Omental fat pad (tissue), 4 donors: ENCODE results near the gene GRID2IP. TPM values are rescaled to one million over a fixed set of nuclear protein-coding genes. Genes with fewer than 3 reads are reported as not detected.

Experiments
- ATAC-seq: fragments of 150-250 bp; one replicate; pipeline ENCODE4 v1.9.1; 2016; ENCODE audit warnings: mild to moderate bottlenecking, moderate library complexity; ENCODE audit not compliant: low FRiP score
- DNase-seq: peaks from one replicate; pipeline ENCODE4 v3.0.0-alpha.2; 2019; ENCODE audit warnings: low spot score
- total RNA-seq, 4 donors: library from RNA; depleted of rRNA; stranded (reverse); fragments of >200 nt; gene quantifications; one replicate each; pipeline ENCODE4 v1.1.0, GENCODE V29; 2016
- TF ChIP-seq, protein P1 (sequence below), 3 donors: fragments of 450-650 bp; IDR thresholded peaks; one replicate each; pipeline ENCODE4 v1.5.1; 2016 to 2017; ENCODE audit warnings: antibody characterized with exemption in 3 of 3, mild to moderate bottlenecking in 3 of 3, moderate library complexity in 2 of 3

GRID2IP gene
- total RNA-seq, 4 donors from 2014 or later = not detected

GRCh38 chr7:6556196-6556595 is 4.9 kb upstream of the GRID2IP start:
- ATAC-seq (no peak), DNase-seq (no peak)
- TF ChIP-seq, protein P1, sequence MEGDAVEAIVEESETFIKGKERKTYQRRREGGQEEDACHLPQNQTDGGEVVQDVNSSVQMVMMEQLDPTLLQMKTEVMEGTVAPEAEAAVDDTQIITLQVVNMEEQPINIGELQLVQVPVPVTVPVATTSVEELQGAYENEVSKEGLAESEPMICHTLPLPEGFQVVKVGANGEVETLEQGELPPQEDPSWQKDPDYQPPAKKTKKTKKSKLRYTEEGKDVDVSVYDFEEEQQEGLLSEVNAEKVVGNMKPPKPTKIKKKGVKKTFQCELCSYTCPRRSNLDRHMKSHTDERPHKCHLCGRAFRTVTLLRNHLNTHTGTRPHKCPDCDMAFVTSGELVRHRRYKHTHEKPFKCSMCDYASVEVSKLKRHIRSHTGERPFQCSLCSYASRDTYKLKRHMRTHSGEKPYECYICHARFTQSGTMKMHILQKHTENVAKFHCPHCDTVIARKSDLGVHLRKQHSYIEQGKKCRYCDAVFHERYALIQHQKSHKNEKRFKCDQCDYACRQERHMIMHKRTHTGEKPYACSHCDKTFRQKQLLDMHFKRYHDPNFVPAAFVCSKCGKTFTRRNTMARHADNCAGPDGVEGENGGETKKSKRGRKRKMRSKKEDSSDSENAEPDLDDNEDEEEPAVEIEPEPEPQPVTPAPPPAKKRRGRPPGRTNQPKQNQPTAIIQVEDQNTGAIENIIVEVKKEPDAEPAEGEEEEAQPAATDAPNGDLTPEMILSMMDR (IDR thresholded peaks at IDR 0.05) = no peak

DNA sequence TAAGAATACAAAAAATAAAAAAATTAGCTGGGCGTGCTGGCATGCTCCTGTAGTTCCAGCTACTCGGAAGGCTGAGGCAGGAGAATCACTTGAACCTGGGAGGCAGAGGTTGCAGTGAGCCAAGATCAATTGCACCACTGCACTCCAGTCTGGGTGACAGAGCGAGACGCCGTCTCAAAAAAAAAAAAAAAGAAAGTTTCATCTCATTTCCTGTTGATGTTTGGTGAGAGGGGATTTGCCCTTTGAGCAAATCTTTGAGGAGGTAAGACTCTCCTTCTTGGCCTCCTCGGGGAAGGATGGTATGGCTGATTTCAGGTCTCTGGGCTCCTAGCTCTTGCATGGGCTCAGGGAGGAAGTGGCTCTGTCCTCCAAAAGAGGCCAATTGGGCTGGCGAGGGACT is 3.6 kb upstream of the GRID2IP start:
- no peak for ATAC-seq

DNA sequence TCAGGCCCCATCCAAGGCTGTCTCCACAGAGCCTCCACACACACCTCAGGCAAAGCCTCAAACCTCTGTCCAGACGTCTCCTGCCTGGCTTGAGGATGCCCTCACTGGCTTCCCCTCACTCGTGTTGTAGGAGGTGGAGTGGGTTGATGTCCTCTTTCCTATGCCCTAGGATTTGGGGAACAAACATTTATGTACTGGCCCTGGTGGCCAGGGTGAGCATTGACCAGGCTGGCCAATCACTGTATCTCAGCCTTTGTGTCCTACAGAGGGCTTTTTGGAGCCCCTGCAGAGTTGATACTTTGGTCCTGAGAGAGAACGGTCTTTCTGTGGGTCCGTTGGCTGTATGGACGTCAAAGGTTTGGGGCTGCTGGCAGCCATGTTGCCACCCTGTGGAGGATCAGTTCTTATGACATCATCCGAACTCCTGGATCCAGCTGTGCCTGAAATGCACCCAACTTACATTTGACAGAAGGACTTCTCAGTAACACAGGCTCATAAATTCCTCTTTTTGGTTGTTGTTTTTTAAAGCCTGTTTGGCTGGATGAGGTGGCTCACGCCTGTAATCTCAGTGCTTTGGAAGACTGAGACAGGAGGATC is 2.3 kb upstream of the GRID2IP start:
- DNase-seq = no peak
- no peak for ATAC-seq
- TF ChIP-seq, protein P1 (IDR thresholded peaks at IDR 0.05) = no peak

More for the DNA sequence above, 3.6 kb upstream of the GRID2IP start:
- no peak for DNase-seq
- TF ChIP-seq, protein P1 (IDR thresholded peaks at IDR 0.05) = no peak

- TF ChIP-seq, protein P1 (IDR thresholded peaks at IDR 0.05) = no peak
- DNase-seq (no peak), ATAC-seq (no peak)
These were observed 3.9 kb downstream of the GRID2IP start for GRCh38 chr7:6547400-6547799.

- ATAC-seq = no peak
- DNase-seq = no peak
- TF ChIP-seq, protein P1 (IDR thresholded peaks at IDR 0.05) = no peak
These were observed 4.6 kb downstream of the GRID2IP start for GRCh38 chr7:6546498-6547251.

DNA sequence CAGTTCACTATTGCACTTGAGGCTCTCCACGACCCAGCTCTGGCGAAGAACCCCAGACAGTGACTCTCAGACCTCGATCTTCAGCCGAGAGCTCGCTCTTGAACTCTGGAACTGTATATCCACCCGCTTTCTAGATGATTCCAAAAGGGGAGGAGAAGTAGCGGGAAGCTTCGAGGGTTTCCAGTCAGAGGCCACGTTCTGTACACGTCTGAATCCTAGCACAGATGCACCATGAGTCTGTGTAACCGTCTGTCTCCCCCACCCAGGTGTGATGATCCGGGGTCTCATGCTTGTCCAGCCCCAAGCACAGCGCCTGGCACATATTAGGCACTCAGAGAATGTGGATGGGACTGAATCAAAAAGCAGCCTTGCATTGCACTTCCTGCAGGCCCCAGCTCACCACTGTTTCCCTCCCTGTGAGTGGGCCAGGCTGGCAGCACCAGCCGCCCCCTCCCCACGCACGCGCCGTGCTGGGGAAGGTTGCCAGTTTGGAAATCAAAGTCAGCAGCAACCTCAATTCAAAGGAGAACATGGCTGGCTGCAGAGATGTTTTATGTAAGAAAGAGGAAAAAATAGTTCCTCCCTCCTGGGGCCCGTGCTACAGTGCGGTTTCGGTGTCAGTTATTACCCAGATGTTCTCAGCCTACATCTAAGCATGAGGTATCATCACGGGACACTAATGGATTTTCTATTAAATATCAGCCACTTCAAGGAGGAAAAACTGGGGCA is 5.7 kb downstream of the GRID2IP start:
- no peak for ATAC-seq
- TF ChIP-seq, protein P1 (IDR thresholded peaks at IDR 0.05) = no peak
- no peak for DNase-seq
